ENCODE measurements around the gene ARSJ.
"Not testable (repeated sequence)": the region's sequence is repeated elsewhere in the genome, so short reads cannot be mapped to it uniquely, and the experiment has no call there.

Gene ARSJ

DNA sequence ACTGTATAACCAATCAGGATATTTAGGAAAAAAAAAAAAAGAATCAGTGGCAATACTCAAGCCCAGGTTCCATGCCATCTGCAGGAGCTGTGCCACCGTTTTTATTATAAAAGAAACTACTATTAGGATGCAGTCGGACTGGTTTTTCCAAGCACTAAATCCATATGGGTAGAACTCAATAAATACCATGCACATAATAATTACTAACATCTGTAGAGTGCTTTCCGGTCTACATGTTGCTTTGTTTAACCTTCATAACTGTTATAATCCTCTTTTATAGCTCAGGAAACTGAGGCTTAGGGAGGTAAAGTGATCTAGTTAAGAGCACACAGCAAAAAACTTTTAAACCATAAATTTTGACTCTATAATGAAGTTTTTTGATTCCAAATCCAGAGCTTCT, 24.0 kb downstream of the ARSJ start:
- no peak for DNase-seq

DNA sequence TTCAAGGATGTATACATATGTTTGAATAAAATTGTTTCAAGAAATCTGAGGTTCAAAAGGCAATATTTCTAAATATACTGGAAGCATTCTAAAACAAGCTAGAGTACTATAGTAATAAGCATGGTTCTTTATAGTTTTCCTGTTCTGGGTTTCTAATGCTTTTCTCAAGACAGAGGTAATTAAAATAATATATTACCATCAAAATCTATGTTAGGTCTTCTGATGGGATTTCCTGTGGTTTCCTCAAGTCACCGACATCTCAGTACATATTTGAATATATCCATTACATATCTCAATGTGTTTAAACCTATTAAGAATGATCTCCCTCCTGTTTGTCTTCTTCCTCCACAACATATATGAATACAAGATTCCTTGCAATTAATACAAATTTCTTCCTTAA, 25.6 kb downstream of the ARSJ start:
- DNase-seq: no peak

DNA sequence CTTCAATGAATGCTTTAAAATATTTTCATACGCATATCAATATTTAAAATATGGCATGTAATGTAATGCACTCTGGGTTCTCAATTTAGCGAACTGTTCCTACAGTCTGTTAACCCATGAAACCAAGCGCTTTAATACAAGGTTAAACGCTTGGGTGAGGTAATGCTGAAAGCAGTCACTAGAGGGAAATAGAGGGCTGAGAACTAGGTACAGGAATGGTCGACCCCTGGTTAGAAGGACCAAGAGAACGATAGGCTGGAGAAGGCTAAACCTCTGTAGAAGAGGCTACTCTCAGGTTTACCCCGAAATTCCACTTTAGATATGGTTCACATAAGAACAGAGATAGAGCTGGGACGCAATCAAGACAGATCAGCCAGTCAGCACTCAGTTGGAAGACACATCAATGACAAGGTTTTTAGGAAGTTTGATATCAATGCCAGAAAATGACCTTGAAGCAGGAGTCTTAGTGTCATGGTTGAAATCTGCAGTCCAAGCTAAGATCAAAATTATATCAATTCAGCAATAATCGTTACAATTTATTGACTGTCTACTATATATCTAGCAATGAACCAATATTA, 26.9 kb downstream of the ARSJ start:
- peak; percentile 58 for DNase-seq

DNA sequence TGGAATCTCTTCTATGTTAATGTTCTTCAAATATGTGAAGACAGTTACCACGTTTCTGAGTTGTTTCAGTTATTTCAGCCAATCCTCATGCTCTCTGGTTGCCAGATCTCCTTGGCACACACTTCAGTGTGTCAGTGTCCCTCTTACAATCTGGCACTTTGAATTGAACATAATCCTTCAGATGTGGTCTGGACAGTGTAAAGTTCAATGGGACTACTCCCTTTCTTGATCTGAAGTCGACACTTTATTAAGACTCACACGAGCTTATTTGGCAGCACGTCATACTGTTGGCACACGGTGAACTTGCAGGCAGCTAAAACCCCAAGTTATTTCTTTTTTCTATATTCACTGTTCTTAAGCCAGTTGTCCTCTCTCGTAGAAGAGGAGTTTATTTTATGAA, 28.2 kb downstream of the ARSJ start:
- no peak for DNase-seq

DNA sequence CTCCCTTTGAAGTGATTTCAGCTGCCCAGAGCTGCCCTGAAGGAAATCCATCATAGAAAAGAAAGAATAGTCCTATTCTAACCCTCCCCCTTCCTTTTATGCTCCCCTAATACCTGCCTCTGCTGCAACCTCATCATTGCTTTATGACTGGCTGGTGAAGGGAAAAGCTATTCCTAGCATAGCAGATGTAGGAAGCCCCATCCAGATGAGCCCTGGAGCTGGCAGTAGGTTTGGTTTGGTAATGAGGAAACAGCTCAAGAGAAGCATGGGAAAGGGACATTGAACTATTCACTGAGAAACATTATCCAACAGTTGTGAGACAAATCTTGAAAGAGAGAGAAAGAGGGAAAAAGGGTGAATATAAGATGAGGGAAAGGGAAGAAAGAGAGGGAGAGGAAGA, 29.2 kb downstream of the ARSJ start:
- DNase-seq: no peak

DNA sequence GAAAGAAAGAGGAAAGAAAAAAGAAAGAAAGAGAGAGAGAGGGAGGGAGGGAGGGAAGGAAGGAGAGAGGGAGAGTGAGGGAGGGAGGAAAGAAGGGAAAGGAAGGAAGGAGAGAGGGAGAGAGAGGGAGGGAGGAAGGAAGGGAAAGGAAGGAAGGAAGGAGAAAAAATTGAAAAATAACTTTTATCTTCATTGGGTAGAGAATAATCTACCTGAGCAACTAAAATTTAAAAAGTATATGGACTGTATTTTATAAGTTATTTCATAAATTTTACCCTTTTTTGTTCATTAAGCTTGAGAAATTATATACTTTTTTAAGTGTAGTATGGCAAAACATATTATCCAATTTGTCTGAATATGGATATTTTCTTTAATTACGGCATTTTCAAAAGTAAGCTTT, 32.0 kb downstream of the ARSJ start:
- DNase-seq: no peak

DNA sequence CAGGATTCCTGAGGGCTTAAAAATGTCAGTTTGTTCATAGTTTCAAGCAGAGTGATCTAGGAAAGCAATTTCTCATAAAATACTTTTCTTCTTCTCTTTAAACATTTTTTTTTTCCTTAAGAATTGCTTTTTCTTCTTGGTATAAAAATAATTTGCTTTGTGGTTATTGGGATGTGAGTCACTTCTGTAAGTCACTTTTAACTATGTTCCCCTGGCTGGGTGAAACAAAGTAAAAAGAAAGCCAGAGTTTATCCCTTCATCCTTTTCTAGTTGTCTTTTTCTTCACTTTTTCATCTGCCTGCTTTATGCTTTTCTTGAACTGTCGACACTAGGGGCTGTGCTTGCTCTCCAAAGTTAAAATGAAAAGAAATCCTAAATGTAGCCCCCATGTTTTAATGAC, 33.5 kb downstream of the ARSJ start:
- peak; percentile 57 for DNase-seq

DNA sequence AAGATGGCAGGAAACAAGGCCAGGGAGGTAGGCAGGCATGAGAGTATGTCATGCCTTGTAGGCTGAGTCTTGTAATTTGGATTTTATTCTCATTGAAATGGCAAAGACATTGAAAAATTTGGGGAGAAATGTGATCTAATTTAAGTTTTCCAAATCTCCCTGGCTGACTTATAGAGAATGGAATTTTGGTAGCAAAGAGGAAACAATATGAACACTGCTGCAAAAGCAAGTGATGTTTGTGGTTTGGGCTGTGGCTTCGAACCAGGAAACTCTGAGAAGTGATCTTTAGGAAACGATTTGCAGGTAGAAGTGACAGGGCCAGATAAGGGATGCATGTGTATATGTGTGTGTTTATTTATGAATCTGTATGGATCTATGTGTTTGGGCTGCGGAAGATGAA, 35.6 kb downstream of the ARSJ start:
- DNase-seq: peak; percentile 58

DNA sequence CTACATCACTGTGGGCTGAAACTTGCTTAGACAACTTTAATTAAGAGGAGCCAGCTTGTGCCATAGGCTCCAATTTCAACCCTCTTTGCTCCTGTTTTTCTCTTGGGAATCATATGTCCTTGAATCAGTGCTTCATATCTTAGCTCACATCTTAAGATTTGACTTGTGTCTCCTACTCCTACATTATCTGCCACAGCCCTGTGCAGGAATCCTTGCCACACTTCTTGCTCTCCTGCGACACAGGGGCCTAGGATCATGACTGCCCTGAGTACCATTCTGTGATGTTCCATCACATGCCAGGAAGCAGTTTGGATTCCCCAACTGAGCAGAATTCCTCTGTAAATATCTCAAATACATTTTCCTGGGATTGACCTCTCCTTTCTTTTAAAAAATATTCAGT, 36.4 kb downstream of the ARSJ start:
- no peak for DNase-seq

DNA sequence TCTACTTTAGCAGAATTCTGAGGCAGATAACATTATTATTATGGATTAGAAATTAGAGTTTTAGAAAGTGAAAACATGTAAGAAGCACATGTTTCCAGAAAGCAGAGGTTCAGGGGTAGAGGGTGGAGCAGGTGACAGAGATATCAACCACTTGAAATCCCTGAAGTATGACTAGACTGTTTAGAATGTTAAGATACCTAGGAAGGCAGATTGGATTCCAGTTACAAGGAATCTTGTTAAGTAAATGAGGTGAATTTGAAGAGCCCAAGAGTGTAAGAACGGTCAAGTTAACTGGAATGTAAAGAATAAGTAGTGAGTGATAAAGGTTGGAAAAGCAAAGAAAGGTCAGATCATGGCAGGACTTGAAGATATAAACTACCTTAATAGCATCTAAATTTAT, 37.6 kb downstream of the ARSJ start:
- DNase-seq: no peak

DNA sequence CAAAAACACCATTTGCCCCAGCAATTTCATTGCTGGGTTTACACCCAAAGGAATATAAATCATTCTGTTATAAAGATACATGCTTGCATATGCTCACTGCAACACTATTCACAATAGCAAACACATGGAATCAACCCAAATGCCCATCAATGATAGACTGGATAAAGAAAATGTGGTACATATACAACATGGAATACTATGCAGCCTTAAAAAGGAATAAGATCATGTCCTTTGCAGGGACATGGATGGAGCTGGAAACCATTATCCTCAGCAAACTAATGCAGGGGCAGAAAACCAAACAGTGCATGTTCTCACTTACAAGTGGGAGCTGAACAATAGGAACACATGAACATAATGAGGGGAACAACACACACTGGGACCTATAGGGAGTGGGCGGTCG, 39.3 kb downstream of the ARSJ start:
- not testable (repeated sequence) for DNase-seq

DNA sequence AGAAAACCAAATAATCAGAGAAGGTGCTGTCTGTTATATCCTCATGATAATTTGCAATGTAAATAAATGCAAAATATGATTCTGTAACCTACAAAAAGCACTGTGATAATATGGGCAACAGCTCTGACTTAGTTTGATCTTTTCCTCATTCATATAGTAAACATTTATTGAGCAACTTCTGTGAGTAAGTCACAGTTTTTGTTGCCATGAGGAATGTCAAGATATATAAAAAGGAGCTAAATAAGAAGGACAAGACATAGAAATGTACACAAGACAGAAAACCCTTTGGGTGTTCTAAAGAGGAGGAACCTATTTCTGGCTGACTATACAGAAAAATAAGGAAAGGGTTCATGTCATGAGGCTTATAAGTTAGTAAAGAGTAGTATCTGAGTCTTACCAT, 44.3 kb downstream of the ARSJ start:
- DNase-seq: no peak

DNA sequence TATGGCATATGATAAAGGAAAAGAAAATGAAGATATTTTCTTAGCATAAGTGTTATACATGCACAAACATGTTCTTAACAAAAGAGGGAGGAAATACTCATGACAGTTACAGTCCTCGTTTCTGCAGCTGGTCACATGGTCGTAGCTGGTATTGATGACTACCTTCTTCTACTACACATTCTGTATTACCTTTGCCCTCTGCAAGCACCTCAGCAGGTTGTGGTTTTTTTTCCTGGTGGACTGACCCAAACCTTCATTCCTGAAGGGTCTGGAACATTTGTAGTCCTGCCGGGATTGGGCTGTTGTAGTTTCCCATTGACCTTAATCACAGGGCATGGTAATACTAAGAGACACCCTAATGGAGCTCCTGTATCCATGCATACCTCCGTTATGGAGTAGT, 54.7 kb downstream of the ARSJ start:
- not testable (repeated sequence) for DNase-seq

DNA sequence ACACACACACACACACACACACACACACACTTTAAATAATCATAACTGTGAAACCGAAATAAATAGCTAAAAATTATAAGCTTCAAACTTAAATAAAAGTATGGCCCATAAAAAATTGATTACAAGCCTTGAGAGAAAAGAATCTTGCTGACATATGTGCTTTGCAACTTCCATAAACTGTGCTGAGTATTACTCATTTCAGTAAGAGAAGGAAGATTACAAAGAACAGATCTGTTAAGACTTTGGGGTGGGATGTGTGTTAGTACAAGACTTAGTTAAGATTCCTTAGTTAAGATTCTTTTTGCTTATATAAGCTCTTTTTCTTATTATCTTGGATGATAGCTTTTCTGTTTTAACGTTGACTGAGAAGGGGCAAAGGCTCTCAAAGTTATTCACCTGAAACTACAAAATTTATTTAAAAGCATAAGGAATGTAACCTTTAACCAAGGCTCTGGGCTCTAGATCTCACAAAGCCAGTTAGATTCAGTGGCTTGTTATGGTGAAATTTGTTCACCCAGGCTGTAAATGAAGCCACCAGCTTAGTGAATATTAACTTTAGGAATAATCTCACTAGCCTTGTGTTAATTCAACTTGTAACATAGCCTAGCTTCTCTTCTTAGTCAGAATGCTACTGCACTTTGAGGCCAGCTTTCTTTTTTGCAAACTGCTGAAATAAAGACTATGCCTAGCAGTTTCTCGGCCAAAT, 58.2 kb downstream of the ARSJ start:
- peak; percentile 24 for DNase-seq

DNA sequence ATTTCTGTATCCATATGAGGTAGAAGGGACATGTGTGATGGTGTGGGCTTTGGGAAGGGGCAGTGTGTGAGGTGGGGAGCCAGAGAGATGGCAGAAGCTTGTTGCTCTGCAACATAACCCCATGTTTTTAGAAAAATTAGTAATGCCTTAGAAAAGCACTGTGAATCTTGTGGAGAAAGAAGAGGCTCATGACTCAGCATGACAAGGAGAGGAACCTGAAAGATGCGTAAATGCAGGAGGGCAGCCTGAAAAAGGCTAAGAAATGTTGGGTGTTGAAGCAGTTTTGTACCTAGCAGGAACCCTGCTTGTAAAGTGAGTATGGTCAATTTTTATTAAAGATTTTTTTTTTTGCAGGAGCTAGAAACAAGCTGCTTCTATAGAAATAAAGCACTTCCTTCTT, 59.8 kb downstream of the ARSJ start:
- DNase-seq: peak; percentile 27

DNA sequence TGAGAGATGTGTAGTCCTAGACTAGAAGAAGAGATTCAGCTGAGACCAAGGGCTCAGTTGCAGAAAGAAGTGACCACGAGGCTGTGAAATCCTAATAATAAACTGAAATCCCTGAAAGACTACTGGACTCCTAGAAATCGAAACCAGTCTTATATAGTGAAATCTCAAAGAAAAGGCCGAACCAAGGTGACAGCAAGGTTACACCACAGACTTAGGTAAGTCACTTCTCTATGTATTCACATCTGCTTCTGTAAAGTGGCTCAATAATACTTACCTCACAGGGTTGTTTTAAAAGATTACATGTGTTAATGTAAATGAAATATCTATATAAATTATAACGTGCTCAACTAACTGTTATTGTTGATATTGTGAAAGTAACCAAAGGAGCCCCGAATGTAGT, 60.3 kb downstream of the ARSJ start:
- no peak for DNase-seq

DNA sequence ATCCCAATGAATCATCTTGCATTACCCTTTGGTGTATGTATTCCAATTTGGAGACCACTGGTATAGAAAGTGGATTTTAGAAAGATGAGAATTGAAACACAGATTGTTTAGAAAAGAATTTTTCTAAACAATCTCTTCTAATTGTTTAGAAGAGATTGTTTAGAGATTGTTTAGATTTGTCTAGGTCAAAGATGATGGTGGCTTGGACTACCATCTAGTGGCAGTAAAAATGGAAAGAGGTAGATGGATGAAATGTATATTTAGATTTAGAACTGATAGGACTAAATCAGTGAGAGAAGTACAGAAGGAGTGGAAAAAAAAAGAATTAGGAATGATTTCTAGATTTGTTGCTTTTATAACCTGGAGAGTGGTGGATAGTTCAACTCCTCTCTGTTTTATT, 70.6 kb downstream of the ARSJ start:
- DNase-seq: no peak

DNA sequence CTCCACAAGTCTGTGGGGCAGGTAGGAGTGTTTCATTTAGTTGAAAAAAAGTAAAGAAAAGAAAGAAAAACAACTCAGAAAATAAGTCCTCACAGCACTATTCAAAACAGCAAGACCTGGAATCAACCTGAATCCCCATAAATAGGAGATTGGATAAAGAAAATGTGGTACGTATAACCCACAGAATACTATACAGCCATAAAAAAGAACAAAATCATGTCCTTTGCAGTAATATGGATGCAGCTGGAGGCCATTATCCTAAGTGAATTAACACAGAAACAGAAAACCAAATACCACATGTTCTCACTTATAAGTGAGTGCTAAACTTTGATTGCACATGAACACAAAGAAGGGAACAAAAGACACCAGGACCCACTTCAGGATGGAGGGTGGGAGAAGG, 71.9 kb downstream of the ARSJ start:
- DNase-seq: no peak

DNA sequence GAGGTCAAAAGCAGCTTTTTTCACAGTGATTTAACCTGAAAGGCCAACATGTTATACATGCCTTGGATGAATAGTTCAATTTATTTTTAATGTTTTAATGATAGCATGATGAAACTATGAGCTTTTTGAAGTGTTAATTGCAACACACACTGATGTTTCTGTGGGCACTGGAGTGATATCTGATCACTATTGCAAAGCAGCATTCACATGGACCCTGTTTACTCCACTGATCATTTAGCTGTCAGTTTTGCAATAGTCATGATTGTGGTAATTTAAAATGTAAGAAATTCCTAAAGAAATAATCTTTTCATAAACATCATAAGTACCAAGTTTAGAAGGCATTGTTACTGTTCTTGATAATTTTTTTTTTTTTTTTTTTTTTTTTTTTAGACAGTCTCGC, 74.1 kb downstream of the ARSJ start:
- DNase-seq: no peak

DNA sequence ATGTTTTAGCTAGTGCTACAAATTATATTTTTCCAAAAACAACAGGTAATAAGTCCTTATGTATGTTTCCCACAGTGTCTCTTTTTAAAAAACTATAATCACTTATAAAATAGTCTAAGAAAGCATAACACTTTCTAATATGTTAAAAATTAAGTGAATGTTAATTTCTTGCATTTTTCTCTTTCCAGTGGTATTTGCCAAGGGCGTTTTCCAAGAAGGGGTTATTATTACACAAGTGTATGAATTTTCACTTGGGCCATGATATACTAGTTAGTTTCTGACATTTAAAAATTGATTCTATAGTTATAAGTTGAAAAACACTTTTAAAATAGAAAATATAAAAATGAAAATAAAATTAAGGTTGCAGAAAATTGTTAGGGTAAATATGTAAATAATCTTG, 74.6 kb downstream of the ARSJ start:
- DNase-seq: no peak

DNA sequence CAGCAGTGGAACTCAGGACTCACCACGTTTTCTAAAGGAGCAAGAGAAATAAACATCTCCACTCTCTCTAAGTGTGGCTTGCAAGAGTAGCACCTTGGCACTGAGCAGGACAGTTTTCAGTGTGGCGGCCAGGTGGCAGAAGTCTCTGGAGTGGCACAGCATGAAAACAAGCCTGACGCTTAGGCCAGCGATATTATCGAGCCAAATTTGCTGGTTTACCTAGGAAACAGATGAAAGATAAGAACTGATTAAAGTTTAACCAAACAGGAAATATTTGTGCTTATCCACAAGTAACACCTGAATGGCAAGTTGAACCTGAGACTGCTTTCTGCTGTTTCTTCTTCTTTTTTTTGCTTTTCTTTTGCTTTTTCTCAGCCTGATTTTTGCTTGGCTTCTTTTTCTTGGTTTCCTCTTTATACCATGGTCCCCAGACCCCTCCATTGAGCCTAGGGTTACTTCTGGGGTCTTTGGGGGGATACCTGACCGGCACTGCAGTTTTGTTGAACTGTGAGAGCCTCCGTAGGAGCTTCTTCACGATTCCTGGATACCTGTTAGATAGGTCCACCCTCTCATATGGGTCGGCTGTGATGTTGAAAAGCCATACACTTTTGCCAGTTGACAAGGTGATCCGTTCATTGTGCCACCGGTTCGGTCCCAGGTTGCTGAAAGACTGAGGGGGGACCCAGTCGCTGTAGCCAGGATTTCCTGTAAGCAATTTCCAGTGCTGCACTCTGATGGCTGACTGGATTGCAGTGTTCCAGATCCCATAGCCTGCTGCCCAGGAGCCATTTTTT, 77.3 kb downstream of the ARSJ start:
- no peak for DNase-seq

DNA sequence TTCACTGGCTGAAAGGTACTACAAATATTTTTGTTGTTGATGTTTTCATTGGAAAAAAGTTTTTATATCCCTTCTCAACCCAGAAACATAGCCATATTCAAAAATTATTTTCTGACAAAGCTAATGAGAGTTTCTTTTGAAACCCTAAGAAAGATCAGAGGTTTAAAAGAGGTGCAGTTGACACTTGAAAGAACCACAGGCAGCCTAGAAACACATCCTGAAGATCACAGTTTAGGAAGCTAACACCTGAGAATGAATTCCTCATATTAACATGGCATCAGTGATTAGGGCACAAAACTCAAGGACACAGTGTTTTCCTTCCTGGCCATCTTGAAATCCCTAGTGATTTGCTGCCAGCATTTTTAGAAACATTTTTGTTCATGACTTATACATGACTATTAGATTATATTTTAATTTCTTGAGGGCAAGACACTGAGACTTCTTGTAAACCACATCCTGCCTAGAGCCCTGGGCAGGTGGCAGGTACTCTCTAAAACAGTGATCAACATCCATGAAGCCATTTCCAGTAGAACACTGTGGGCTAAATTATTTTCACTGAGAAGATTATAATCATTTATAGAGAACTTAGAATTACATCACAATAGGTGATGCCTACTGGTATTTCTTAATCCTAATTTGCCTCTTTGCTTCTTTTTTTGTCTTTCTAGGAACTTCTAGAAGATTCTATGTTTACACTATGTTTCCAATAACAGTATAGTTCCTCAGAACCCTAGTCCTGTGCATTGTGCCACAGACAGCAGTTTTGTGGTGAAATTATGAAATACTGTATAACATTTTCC, 80.0 kb downstream of the ARSJ start:
- DNase-seq: no peak

DNA sequence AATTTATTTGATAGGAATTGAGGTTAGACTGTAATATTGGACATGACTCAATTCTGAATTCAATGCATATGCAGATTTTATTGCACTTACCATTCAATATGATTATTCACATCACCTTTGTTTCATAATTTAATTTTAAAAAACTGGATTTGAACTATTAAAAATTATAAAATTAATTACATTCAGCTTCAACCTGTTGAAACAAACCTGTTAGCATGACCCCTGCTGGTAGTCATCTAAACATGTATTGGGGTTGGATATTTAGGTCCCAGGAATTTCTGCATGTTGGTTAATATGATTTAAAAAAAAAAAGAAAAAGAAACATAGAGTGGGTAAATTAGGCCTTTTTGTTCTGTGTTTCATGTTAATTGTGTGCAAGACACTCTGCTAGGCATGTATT, 85.9 kb downstream of the ARSJ start:
- peak; percentile 4 for DNase-seq

DNA sequence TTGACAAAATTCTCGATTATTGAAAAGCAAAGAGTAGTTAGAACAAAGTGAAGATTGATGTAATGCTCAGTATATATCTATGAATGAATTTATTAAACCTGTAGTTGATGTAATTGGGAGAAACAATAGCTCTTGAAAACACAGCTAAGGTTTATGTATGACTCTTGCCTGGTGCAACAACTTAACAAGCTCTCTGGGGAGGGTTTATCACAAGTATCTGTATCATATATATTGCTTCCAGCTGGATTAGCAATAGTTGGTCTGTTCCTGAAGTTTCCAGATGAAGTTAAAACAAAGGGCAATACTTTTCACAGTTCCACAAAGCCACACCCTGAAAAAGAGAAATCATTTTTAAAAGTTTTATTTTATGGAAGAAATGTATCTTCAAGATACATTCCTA, 91.4 kb downstream of the ARSJ start:
- no peak for DNase-seq

All from EL (cell line).